Measurements from ENCODE around the gene AOC3. TPM values are rescaled to one million over a fixed set of nuclear protein-coding genes. Genes with fewer than 3 reads are reported as not detected.

Gene AOC3
- total and polyA plus RNA-seq, 2 of the 13 experiments (the other 11 are each of a cell fraction or from before 2014, with no cell fraction given), result 8.7 to 51.7 TPM

GRCh38 chr17:42803074-42803883 lies 47.7 kb upstream of the AOC3 start (continued):
- TF ChIP-seq KDM6A (CRISPR knock-in tag; IDR thresholded peaks at IDR 0.05; ENCODE audit: low read depth) (peak; percentile 68; the same call in 1 of the 2 replicates), ARID3A (IDR thresholded peaks at IDR 0.05; ENCODE audit: low read depth, low read length) (no peak), DMTF1 (CRISPR knock-in tag; IDR thresholded peaks at IDR 0.05) (no peak), CAMTA2 (CRISPR knock-in tag; IDR thresholded peaks at IDR 0.05; ENCODE audit: borderline replicate concordance) (no peak), ZNF691 (CRISPR knock-in tag; IDR thresholded peaks at IDR 0.05; ENCODE audit: borderline replicate concordance, low read depth) (no peak), FOSL1 (CRISPR knock-in tag; IDR thresholded peaks at IDR 0.05; ENCODE audit: borderline replicate concordance) (no peak), KAT8 (CRISPR knock-in tag; IDR thresholded peaks at IDR 0.05) (no peak), MED8 (CRISPR knock-in tag; IDR thresholded peaks at IDR 0.05; ENCODE audit: insufficient replicate concordance) (no peak), ZNF512 (CRISPR knock-in tag; IDR thresholded peaks at IDR 0.05) (no peak), ZNF274 (CRISPR knock-in tag; IDR thresholded peaks at IDR 0.05) (no peak), KDM4B (CRISPR knock-in tag; IDR thresholded peaks at IDR 0.05) (0 out of 2 replicates have a peak, but pooled peaks have one; percentile 19), CEBPG (CRISPR knock-in tag; IDR thresholded peaks at IDR 0.05) (no peak), ZNF788 (CRISPR knock-in tag; IDR thresholded peaks at IDR 0.05; ENCODE audit: borderline replicate concordance) (peak; percentile 26; the same call in 1 of the 2 replicates), SAFB2 (CRISPR knock-in tag; IDR thresholded peaks at IDR 0.05; ENCODE audit: borderline replicate concordance, low read depth) (no peak), ZNF160 (CRISPR knock-in tag; IDR thresholded peaks at IDR 0.05) (no peak), HIVEP1 (CRISPR knock-in tag; IDR thresholded peaks at IDR 0.05) (no peak), ZNF34 (CRISPR knock-in tag; IDR thresholded peaks at IDR 0.05; ENCODE audit: borderline replicate concordance) (no peak), CHCHD3 (CRISPR knock-in tag; IDR thresholded peaks at IDR 0.05) (no peak), ZNF207 (IDR thresholded peaks at IDR 0.05; ENCODE audit: borderline replicate concordance) (no peak)
- TF ChIP-seq, protein P1, sequence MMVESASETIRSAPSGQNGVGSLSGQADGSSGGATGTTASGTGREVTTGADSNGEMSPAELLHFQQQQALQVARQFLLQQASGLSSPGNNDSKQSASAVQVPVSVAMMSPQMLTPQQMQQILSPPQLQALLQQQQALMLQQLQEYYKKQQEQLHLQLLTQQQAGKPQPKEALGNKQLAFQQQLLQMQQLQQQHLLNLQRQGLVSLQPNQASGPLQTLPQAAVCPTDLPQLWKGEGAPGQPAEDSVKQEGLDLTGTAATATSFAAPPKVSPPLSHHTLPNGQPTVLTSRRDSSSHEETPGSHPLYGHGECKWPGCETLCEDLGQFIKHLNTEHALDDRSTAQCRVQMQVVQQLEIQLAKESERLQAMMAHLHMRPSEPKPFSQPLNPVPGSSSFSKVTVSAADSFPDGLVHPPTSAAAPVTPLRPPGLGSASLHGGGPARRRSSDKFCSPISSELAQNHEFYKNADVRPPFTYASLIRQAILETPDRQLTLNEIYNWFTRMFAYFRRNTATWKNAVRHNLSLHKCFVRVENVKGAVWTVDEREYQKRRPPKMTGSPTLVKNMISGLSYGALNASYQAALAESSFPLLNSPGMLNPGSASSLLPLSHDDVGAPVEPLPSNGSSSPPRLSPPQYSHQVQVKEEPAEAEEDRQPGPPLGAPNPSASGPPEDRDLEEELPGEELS (CRISPR knock-in tag; IDR thresholded peaks at IDR 0.05), result peak; percentile 52
- TF ChIP-seq, protein P2, sequence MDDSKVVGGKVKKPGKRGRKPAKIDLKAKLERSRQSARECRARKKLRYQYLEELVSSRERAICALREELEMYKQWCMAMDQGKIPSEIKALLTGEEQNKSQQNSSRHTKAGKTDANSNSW (CRISPR knock-in tag; IDR thresholded peaks at IDR 0.05; ENCODE audit: borderline replicate concordance), result no peak

Data from HepG2 (cell line).